Measurements from ENCODE around the gene SUPT20HL1.
"Not testable (repeated sequence)": the region's sequence is repeated elsewhere in the genome, so short reads cannot be mapped to it uniquely, and the experiment has no call there.

The SUPT20HL1 gene

GRCh38 chrX:24377195-24377594 is 16.8 kb downstream of the SUPT20HL1 start:
- H3K4me3 Mint-ChIP-seq, result no peak overlapping the region
- H3K36me3 Mint-ChIP-seq, result no peaks in the 10 kb centered on the region
- H3K27ac Mint-ChIP-seq, result no peak overlapping the region
- no peaks in the 10 kb centered on the region for H3K9me3 Mint-ChIP-seq
- no peaks in the 10 kb centered on the region for H3K4me1 Mint-ChIP-seq
- H3K27me3 Mint-ChIP-seq, result no peaks in the 10 kb centered on the region

- Mint-ChIP-seq H3K27ac (no peak overlapping the region), H3K27me3 (no peaks in the 10 kb centered on the region), H3K9me3 (no peaks in the 10 kb centered on the region), H3K4me3 (no peak overlapping the region), H3K36me3 (no peaks in the 10 kb centered on the region), H3K4me1 (no peaks in the 10 kb centered on the region)
Observed at GRCh38 chrX:24377911-24378468, 17.6 kb downstream of the SUPT20HL1 start.

- Mint-ChIP-seq H3K9me3 (no peaks in the 10 kb centered on the region), H3K4me3 (no peak overlapping the region), H3K27ac (no peak overlapping the region), H3K4me1 (no peaks in the 10 kb centered on the region), H3K27me3 (no peaks in the 10 kb centered on the region), H3K36me3 (no peaks in the 10 kb centered on the region)
Observed at GRCh38 chrX:24378706-24379105, 18.3 kb downstream of the SUPT20HL1 start.

- H3K9me3 Mint-ChIP-seq, result no peaks in the 10 kb centered on the region
- H3K4me3 Mint-ChIP-seq, result no peak overlapping the region
- no peak overlapping the region for H3K27ac Mint-ChIP-seq
- H3K4me1 Mint-ChIP-seq, result no peaks in the 10 kb centered on the region
- peaks cover 2% of the 10 kb centered on the region for H3K27me3 Mint-ChIP-seq
- no peaks in the 10 kb centered on the region for H3K36me3 Mint-ChIP-seq
Observed at GRCh38 chrX:24380262-24381187, 20.1 kb downstream of the SUPT20HL1 start.

GRCh38 chrX:24382315-24382714 is 21.9 kb downstream of the SUPT20HL1 start:
- not testable (repeated sequence) for H3K27me3 Mint-ChIP-seq, H3K9me3 Mint-ChIP-seq, H3K27ac Mint-ChIP-seq, H3K4me1 Mint-ChIP-seq, H3K4me3 Mint-ChIP-seq, H3K36me3 Mint-ChIP-seq

- Mint-ChIP-seq H3K36me3 (peaks cover 2% of the 10 kb centered on the region), H3K27ac (no peak overlapping the region), H3K4me1 (no peaks in the 10 kb centered on the region), H3K9me3 (no peaks in the 10 kb centered on the region), H3K27me3 (peaks cover 8% of the 10 kb centered on the region), H3K4me3 (no peak overlapping the region)
Observed at GRCh38 chrX:24387724-24388123, 27.3 kb downstream of the SUPT20HL1 start.

GRCh38 chrX:24391389-24391788 is 30.9 kb downstream of the SUPT20HL1 start:
- no peaks in the 10 kb centered on the region for H3K9me3 Mint-ChIP-seq
- peaks cover 3% of the 10 kb centered on the region for H3K27me3 Mint-ChIP-seq
- peaks cover 5% of the 10 kb centered on the region for H3K4me1 Mint-ChIP-seq
- H3K27ac Mint-ChIP-seq, result no peak overlapping the region
- H3K36me3 Mint-ChIP-seq, result no peaks in the 10 kb centered on the region
- no peak overlapping the region for H3K4me3 Mint-ChIP-seq

- Mint-ChIP-seq H3K27ac (peak overlapping the region; percentile 46), H3K4me1 (peaks cover 5% of the 10 kb centered on the region), H3K4me3 (no peak overlapping the region), H3K36me3 (no peaks in the 10 kb centered on the region), H3K9me3 (no peaks in the 10 kb centered on the region), H3K27me3 (peaks cover 3% of the 10 kb centered on the region)
Observed at GRCh38 chrX:24391843-24392242, 31.4 kb downstream of the SUPT20HL1 start.

GRCh38 chrX:24392709-24393108 is 32.3 kb downstream of the SUPT20HL1 start:
- H3K4me1 Mint-ChIP-seq, result peaks cover 5% of the 10 kb centered on the region
- no peak overlapping the region for H3K27ac Mint-ChIP-seq
- H3K27me3 Mint-ChIP-seq, result peaks cover 3% of the 10 kb centered on the region
- no peaks in the 10 kb centered on the region for H3K9me3 Mint-ChIP-seq
- no peak overlapping the region for H3K4me3 Mint-ChIP-seq
- no peaks in the 10 kb centered on the region for H3K36me3 Mint-ChIP-seq

GRCh38 chrX:24395775-24396174 is 35.3 kb downstream of the SUPT20HL1 start:
- H3K36me3 Mint-ChIP-seq, result no peaks in the 10 kb centered on the region
- no peak overlapping the region for H3K4me3 Mint-ChIP-seq
- H3K27ac Mint-ChIP-seq, result no peak overlapping the region
- H3K27me3 Mint-ChIP-seq, result no peaks in the 10 kb centered on the region
- no peaks in the 10 kb centered on the region for H3K9me3 Mint-ChIP-seq
- H3K4me1 Mint-ChIP-seq, result peaks cover 5% of the 10 kb centered on the region

GRCh38 chrX:24396236-24396930 is 35.9 kb downstream of the SUPT20HL1 start:
- no peaks in the 10 kb centered on the region for H3K36me3 Mint-ChIP-seq
- H3K4me1 Mint-ChIP-seq, result peaks cover 5% of the 10 kb centered on the region
- H3K9me3 Mint-ChIP-seq, result no peaks in the 10 kb centered on the region
- H3K27me3 Mint-ChIP-seq, result no peaks in the 10 kb centered on the region
- H3K27ac Mint-ChIP-seq, result no peak overlapping the region
- no peak overlapping the region for H3K4me3 Mint-ChIP-seq

GRCh38 chrX:24396931-24397279 is 36.5 kb downstream of the SUPT20HL1 start:
- Mint-ChIP-seq H3K36me3 (no peaks in the 10 kb centered on the region), H3K27me3 (no peaks in the 10 kb centered on the region), H3K9me3 (no peaks in the 10 kb centered on the region), H3K27ac (no peak overlapping the region), H3K4me3 (no peak overlapping the region), H3K4me1 (peaks cover 5% of the 10 kb centered on the region)

- no peaks in the 10 kb centered on the region for H3K27me3 Mint-ChIP-seq
- no peak overlapping the region for H3K4me3 Mint-ChIP-seq
- H3K4me1 Mint-ChIP-seq, result peaks cover 5% of the 10 kb centered on the region
- no peaks in the 10 kb centered on the region for H3K36me3 Mint-ChIP-seq
- H3K9me3 Mint-ChIP-seq, result no peaks in the 10 kb centered on the region
- H3K27ac Mint-ChIP-seq, result no peak overlapping the region
Observed at GRCh38 chrX:24398766-24399165, 38.3 kb downstream of the SUPT20HL1 start.

- peaks cover 5% of the 10 kb centered on the region for H3K4me1 Mint-ChIP-seq
- no peak overlapping the region for H3K4me3 Mint-ChIP-seq
- H3K27me3 Mint-ChIP-seq, result no peaks in the 10 kb centered on the region
- H3K36me3 Mint-ChIP-seq, result no peaks in the 10 kb centered on the region
- no peak overlapping the region for H3K27ac Mint-ChIP-seq
- H3K9me3 Mint-ChIP-seq, result no peaks in the 10 kb centered on the region
Observed at GRCh38 chrX:24399550-24399949, 39.1 kb downstream of the SUPT20HL1 start.

GRCh38 chrX:24405959-24406358 is 45.5 kb downstream of the SUPT20HL1 start:
- Mint-ChIP-seq H3K4me3 (no peak overlapping the region), H3K36me3 (no peaks in the 10 kb centered on the region), H3K27ac (no peak overlapping the region), H3K9me3 (no peaks in the 10 kb centered on the region), H3K4me1 (no peaks in the 10 kb centered on the region), H3K27me3 (no peaks in the 10 kb centered on the region)
